HG02970 (cell line): ENCODE results near the gene THEM5.

Experiments
- ATAC-seq: cut with Tn5 transposase; IDR thresholded peaks from one replicate; pipeline ENCODE4 v1.9.1; 2021; ENCODE audit warnings: mild to moderate bottlenecking, moderate library complexity, moderate number of reproducible peaks; ENCODE audit not compliant: unreplicated experiment, low FRiP score

THEM5 gene

GRCh38 chr1:151841141-151841540 is 12.4 kb downstream of the THEM5 start:
- no peak for ATAC-seq

- no peak for ATAC-seq
These were observed 13.1 kb downstream of the THEM5 start for GRCh38 chr1:151840421-151840820.

- ATAC-seq: no peak
These were observed 13.8 kb downstream of the THEM5 start, which contains the start of gene C2CD4D for GRCh38 chr1:151839457-151840403. Gene C2CD4D (minus strand): TSS chr1:151839820. CDS start chr1:151838989, 831 bp downstream.

GRCh38 chr1:151839082-151839412 is 14.5 kb downstream of the THEM5 start:
- no peak for ATAC-seq

- no peak for ATAC-seq
These were observed 15.1 kb downstream of the THEM5 start for GRCh38 chr1:151838222-151839081.

GRCh38 chr1:151837884-151838221 is 15.7 kb downstream of the THEM5 start:
- no peak for ATAC-seq

- no peak for ATAC-seq
These were observed 16.3 kb downstream of the THEM5 start for GRCh38 chr1:151837197-151837596.

- no peak for ATAC-seq
These were observed 17.9 kb downstream of the THEM5 start for GRCh38 chr1:151835596-151835995.

GRCh38 chr1:151834239-151834638 is 19.3 kb downstream of the THEM5 start:
- no peak for ATAC-seq

- ATAC-seq: no peak
These were observed 20.2 kb downstream of the THEM5 start for GRCh38 chr1:151833172-151833900.

- ATAC-seq: no peak
These were observed 21.1 kb downstream of the THEM5 start for GRCh38 chr1:151832318-151832980.

- ATAC-seq: no peak
These were observed 21.9 kb downstream of the THEM5 start, which contains the start of gene RORC for GRCh38 chr1:151831605-151832004. Gene RORC (minus strand): TSS chr1:151831802. CDS start chr1:151831764, 38 bp downstream.

- no peak for ATAC-seq
These were observed 22.3 kb downstream of the THEM5 start for GRCh38 chr1:151831256-151831591.

- no peak for ATAC-seq
These were observed 23.5 kb downstream of the THEM5 start for GRCh38 chr1:151830055-151830454.

- ATAC-seq: no peak
These were observed 24.0 kb downstream of the THEM5 start for GRCh38 chr1:151829352-151830046.

GRCh38 chr1:151828921-151829320 is 24.6 kb downstream of the THEM5 start:
- ATAC-seq: no peak

- ATAC-seq: no peak
These were observed 25.7 kb downstream of the THEM5 start for GRCh38 chr1:151827853-151828252.

- ATAC-seq: no peak
These were observed 27.5 kb downstream of the THEM5 start for GRCh38 chr1:151825751-151826660.

GRCh38 chr1:151825204-151825603 is 28.3 kb downstream of the THEM5 start:
- no peak for ATAC-seq
